Astrocyte of the hippocampus (primary cell): ENCODE data around the gene MRPL27.

Source experiments
- DNase-seq: peaks from one replicate; pipeline ENCODE4 v3.0.0; 2011; ENCODE audit warnings: low read depth, low spot score

Gene MRPL27

DNA sequence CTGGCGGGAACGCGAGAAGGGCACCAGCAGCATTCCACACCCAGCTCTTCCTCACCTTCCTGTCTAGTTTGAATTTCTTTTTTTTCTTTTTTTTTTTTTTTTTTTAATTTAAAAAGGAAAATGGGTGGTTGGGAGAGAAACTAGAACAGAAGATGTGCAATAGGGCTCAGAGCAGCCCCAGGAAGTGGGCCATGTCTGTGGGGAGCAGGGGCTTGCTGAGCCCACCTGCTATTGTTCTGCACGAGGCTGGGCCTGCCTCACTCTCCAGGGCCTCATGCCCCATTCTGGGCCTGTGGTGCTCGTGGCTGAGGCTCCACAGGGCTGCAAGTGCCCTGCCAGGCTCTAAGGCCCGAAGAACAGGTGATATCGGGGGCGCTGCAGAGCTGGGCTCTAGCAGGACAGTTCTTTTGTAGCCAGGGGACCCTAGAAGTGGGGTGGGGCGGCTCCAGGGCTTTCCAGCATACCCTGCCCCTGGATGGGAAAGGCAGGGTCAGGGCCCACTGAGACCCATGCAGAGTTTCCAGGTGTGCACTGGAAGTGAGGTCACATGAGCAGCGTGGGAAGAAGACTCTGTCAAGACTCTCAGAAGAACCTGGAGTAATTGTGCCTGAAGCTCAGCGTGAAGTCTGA, 12.4 kb downstream of the MRPL27 start:
- no peak for DNase-seq

DNA sequence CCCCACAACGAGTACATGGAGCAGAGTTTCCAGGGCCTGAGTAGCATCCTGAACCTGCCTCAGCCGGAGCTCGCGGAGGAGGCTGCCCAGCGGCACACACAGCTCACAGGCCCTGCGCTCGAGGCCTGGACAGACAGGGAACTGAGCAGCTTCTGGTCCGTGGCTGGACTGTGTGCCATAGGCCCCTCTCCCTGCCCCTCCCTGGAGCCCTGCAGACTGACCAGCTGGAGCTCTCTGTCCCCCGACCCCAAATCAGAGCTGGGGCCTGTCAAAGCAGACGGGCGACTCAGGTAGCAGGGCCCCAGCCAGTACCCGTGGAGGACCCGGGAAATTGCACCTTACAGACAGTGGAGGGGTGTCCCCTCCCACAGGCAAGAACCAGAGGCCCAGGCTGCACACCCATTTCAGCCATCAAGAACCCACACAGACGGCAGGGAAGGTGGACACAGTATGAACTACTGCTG, 13.0 kb downstream of the MRPL27 start:
- no peak for DNase-seq

DNA sequence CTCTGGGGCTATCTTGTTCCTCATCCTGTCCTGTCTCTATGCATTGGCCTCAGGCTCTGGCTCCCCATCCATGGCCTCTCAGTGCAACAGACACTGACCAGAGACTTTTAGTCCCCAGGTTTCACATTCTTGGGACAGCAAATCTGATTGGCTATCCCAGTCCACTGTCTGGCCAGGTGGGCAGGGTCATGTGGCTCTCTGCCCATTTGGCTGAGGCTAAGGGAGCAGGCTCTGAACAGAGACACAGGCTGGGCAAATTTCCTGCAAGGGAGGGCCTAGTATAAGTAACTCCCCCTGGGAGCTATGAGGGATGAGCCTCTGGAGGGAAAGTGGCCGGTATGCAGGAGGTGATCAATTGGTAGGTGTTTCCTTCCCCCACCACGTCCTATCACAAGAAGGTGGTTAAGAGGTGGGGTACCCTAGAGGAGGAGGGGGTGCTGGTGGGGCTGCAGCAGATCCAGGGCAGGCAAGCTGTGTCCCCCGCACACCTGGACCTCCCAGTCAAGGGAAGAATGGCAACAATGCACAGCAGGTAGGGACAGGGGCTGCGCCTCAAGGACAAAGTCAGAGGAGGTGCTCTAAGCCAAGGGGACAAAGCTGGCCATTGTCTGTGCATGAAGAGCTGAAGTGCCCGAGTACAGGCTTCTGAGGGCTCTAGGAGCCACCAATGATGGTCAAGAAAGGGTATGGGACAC, 13.8 kb downstream of the MRPL27 start:
- no peak for DNase-seq

DNA sequence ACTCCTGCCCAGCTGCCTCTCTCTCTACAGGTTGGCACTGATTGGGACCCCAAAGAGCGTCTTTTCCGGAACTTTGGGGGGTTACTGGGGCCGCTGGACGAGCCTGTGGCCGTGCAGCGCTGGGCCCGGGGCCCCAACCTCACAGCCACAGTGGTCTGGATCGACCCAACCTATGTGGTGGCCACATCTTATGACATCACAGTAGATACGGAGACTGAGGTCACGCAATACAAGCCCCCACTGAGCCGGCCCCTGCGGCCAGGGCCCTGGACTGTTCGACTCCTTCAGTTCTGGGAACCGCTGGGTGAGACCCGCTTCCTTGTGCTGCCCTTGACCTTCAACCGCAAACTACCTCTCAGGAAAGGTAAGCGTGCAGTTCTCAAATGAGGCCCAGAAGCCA, 14.8 kb downstream of the MRPL27 start:
- DNase-seq: no peak

DNA sequence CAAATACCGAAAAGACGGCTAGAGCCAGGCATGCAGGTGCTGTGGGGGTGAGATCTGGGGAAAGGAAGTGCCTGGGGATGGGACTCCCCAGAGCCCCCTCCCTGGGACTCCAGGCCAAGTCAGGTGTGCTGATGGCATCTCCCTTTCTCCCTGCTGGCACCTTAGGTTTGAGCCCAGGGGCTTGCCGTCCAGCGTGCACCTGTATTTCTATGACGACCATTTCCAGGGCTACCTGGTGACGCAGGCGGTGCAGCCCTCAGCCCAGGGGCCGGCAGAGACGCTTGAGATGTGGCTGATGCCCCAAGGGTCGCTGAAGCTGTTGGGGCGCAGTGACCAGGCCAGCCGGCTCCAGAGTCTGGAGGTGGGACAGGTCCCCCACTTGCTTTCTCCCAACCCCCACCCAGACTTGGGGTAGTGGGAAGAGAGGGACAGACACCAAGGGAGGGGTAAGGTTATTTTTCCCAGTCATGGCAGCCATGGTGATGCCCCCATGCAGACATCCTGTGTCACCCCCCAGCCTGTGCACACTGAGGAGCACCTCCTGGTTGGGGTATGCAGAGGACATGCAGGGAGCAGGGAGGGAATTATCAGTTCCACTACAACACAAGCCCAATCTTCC, 16.0 kb downstream of the MRPL27 start:
- DNase-seq: no peak

DNA sequence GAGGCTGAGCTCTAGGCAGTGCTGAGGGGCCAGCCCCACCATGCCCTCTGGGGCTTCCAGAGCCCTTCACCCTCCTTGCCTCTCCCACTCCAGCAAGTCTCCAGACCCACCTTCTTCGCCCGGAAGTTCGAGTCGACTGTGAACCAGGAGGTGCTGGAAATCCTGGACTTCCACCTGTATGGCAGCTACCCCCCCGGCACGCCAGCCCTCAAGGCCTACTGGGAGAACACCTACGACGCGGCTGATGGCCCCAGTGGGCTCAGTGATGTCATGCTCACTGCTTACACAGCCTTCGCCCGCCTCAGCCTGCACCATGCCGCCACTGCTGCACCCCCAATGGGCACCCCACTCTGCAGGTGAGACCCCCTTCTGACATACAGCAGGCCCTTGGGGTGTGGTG, 16.6 kb downstream of the MRPL27 start:
- no peak for DNase-seq

DNA sequence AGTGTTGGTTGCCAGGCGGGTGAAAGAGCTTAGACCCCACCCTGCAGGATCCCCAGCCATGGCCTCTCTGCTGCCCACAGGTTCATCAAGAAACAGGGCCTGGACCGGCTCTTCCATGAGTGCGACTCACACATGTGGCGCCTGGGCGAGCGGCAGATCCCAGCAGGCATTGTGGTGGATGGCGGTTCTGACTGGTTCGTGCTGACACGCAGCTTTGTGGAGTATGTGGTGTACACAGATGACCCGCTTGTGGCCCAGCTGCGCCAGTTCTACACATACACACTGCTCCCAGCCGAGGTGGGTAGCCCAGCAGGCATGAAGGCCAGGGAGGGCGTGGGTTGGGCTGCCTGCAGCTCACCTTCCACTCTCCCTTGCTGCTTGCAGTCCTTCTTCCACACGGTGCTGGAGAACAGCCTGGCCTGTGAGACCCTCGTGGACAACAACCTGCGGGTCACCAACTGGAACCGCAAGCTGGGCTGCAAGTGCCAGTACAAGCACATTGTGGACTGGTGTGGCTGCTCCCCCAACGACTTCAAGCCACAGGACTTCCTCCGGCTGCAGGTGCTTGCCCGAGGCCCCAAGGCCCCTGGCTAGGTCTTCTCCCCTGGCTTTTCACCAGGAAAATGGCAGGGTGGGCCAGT, 17.2 kb downstream of the MRPL27 start:
- DNase-seq: no peak

DNA sequence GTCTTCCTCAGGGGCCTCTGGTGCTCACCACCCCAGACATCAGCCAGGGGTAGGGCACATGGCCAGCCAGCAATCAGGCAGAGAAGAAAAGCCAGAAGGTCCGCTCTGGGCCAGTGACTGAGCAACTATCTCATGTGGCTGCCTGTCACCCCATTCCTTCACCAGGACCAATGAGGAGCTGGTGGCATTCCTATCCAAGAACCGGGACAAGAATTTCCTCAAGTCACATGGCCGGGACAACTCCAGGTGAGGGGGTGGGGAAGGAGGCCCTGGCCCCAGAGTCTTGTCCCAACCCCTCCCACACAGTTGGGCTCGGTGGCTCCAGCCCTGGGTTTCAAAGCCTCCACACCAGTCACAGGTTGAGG, 17.7 kb downstream of the MRPL27 start:
- no peak for DNase-seq

DNA sequence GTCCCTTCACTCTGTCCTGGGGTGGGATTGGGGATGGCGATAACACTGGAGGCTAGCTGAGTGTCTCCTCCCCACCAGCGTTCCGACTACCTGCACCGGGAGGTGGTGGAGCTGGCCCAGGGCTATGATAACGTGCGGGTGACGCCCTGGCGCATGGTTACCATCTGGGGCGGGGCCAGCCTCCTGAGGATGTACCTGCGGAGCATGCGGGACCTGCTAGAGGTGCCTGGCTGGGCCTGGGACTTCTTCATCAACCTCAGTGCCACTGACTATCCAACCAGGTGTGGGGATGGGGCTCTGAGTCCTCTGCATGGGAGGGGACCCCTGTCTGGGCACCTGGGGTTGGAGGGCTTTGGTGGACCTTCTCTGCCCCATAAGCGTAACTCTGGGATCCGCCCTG, 18.2 kb downstream of the MRPL27 start:
- DNase-seq: no peak

DNA sequence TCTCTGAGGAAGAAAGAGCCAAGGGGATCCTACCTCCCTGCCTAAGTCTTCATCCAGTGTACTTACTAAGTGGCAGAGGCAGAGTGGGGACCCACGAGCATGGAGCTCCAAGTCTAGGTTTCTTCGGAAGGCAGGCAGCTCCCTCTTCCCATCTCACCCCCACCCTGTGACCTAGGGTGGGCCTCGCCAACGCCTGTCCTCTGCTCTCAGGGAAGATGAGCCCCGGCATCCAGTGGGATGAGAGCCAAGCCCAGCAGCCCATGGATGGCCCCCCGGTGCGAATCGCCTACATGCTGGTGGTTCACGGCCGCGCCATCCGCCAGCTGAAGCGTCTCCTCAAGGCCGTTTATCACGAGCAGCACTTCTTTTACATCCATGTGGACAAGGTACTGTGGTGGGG, 18.8 kb downstream of the MRPL27 start:
- DNase-seq: no peak

DNA sequence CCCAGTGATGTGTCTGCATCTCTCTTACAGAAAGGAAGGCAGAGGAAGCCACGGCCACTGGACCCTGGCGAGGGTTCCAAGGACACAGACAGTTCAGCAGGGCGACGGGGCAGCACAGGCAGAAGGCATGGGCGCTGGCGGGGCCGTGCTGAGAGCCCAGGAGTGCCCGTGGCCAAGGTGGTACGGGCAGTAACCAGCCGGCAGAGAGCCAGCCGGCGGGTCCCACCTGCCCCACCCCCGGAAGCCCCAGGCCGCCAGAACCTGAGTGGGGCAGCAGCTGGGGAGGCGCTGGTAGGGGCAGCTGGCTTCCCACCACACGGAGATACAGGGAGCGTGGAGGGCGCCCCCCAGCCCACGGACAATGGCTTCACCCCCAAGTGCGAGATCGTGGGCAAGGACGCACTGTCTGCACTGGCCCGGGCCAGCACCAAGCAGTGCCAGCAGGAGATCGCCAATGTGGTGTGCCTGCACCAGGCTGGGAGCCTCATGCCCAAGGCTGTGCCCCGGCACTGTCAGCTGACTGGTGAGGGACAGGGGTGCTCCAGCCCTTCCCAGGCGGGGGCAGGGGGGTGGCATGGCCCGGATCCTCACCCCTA, 19.3 kb downstream of the MRPL27 start:
- no peak for DNase-seq

DNA sequence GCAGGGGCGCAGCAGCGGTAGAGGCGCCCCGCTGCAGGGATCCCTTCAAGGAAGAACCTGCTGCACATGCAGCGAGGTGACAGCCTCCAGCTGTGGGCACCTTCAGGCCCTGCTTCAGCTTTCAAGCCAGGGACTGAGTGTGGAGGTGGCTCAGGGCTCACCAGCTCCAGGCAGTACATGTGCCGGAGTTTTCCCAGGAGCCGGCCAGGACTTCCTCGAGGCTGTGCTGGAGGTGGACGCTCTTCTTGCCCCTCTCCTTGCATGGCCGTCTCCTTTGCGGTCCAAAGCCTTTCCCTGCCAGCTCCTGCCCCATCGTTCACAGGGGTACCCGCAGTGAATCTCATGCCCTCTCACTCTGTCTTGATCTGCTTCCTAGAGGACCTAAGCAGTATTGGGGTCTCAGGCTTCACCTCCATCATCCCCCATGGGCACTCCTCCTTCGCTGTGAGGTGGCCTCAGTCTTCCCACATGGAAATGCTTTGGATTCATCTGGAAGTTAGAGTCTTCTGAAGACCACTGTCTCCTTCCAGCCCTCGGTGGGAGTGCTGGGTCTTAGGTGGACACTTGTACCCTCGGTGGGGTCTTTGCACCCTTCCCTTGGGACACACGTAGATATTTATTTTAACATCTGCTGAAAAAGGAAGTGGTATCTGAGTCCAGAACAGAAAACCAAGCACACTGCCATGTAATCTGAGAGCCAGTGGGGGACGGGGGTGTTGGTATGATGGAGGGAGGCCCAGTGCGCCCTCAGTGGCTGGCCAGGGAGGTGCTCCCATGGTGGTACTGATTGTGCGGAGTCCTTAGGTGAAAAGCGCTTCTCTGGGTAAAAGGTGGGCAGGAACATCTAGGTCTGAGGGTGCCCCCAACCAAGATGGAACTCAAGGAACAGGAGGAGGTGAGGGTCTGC, 20.0 kb downstream of the MRPL27 start:
- DNase-seq: no peak

DNA sequence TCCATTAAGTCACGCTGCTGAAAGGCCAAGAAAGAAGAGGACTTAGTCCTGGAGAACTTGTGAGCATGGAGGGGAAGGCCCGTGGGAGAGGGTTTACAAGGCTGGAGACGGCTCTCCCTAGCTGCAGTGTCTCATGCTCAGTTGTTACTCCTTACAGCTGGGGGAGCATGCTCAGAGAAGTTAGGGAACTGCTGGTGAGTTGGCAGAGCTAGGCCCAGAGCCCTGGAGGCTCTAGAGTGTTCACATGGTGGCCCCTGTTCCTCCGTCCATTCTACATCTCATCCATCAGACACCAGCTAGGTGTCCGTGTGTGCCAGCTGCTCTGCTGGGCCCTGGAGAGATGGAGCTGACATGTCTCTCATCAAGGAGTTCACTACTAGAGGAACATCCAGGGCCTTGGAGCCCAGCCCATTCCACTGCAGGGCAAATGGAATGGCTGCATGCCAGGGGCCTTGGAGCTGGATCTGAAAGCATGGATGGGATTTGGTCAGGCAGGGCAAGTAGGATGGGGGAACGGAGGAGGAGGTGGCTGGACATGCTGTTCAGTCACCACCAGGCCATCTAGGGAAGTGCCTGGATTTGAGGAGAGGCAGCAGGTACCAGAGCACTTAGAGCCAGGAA, 20.8 kb downstream of the MRPL27 start:
- DNase-seq: no peak

DNA sequence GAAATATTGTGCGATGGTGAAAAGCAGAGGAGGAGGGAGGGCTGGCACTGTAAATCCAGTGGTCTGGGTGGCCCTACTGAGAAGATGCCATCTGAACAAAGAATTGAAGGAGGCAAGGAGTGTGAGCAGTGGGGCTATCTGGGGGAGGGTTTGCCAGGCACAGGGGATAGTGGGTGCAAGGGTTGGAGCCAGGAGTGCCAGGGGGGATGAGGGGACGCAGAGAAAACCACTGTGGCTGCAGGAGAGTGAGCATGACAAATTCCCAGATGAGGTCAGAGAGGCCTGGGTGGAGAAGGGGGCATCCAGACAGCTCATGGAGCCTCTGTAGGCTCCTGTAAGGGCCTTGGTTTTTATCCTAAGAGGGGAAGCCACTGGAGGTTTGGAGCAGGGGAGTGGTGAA, 22.3 kb downstream of the MRPL27 start:
- no peak for DNase-seq

DNA sequence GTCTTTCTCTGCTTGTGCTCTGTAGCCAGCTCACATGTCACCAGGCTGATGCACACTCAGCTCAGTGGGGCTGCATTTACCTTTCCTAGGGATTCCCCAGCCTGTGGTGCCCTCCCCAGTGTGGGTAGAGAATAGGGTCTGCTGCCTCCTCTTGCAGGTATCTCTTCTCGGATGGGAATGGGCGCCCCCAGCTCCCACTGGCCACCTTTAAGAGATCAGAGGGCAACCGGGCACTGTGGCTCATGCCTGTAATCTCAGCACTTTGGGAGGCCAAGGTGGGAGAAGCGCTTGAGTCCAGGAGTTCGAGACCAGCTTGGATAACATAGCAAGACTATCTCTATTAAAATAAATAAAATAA, 23.8 kb downstream of the MRPL27 start:
- no peak for DNase-seq

DNA sequence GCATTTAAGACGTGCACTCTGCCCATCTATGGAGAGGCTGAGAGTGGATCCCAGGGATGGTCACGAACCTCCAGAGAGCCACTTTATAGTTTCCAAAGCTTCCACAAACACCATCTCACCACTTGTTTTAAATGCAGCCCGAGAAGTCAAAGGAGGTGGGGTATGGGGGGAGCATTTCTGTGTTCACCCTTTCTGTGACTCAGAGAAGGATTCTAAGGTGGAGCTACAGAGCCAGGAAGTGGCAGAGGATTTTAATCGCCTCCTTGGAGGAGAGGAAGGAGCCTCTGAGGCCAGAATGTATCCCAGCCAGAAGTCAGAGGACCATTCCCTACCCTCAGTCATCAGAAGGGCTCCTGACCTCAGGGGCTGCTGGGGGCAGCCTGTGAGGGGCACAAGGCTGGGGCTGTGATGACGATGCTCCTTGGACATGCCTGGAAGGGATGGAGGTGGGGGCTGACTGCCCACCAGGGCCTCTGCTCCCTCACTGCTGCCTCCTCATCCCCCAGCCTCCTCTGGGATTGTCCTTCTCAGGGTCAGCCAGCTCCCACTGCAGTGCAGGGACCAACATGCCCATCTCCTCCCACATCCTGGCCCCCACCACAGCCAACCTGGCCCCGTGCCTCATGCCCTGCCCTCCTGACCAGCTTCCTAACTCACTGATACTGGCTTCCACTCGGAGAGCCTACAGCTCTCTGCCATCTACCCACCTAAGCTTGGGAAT, 24.3 kb downstream of the MRPL27 start:
- peak; percentile 59 for DNase-seq

DNA sequence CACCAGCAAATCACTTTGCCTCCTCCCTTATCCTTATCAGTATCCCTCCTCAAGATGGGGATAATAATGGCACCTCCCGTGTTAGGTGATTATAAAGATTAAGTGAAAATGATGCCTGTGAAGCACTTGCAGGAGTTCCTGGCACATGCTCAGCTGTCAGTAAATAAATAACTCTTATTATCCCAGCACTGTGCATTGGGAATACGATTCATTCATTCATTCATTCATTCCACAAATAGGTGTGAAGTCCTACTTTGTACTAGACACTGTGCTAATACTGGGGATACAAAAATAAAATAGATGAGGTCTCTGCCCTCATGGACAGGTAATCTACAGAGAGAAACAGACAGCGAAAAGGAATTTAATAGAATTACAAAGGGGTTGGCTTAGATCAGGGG, 25.1 kb downstream of the MRPL27 start:
- DNase-seq: no peak

DNA sequence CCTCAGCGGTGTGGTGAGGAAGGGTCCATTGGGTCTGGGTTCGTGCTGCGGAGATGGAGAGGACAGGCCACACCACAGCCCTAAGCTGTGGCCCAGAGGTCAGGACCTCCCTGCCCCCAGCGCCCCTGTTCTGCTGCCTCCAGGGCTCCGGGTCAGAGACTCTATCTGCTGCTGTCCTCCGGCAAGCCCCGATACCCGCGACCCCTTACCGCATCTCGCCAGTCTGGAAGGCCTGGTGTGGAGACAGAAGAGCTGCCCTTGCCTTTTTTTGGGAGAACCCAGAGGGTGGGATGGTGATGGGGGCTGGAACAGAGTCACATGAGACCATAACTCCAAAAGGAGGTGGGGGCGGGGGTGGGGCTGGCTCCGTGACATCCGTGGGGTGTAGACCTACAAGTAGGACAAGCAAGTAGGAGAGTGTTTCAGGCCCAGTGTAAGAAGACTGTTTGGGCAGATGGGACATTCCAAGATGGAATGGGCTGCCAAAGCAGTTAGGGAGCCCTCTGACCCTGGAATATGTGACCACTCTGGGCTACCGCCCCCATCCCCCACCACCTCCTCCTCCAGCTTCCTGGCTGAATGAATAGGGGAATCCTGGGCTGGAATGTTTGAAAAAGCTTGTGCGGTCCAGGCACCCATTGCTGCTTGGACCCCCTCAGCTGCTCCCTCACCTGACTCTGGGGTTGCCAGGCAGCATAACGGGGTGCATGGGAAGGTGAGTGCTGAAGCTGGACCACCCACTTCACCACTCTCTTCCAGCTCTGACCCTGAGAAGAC, 25.7 kb downstream of the MRPL27 start:
- DNase-seq: no peak

DNA sequence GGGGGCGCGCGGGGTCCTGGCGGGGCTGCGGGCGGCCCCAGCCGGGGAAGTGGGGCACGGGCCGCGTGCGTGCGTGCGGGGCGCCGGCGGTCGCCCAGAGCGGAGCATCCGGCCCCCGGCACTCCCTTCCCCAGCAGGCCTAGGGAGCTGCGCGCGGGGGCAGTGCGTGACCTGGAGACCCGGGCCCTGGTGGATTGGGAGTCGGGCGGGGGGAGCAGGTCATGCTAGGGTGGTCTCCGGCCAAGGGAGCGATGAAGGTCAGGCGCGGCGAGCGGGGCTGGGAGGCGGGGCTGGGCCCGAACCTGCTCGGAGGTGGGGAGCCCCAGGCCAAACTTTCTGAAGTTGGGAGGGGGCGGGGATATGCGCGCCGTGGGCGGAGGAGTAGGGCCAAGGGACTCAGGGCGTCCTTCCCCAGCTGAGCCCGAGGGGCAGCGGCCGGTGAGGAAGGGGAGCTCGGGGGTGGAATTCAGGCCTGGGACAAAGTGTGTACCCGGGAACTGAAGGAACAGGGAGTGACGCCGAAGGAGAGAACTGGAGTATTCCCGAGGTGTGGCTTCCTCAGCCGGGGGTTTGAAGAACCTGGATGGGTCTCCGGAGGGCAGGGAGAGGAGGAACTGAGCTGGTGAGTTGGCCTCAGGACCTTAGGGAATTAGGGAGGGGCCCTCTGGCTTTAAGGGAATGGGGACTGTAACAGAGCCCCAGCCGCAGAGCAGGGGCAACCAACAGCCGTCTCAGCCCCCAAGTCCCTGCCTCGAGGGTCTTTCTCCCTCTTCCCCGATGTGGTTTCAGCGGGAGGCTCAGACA, 26.5 kb downstream of the MRPL27 start:
- peak; percentile 51 for DNase-seq
